Endothelial cell of umbilical vein (primary cell): ENCODE data around the gene SERGEF. TPM values are rescaled to one million over a fixed set of nuclear protein-coding genes. Genes with fewer than 3 reads are reported as not detected.

Source experiments
- BruUV-seq: library from RNA; stranded (reverse); fragments of 400-500 nt; replicated peaks from 2 replicates; lab custom pipeline; 2021; lab: Mats Ljungman, UMichigan
- CTCF ChIA-PET: fragments of 300-600, 350-600 bp; sonication (Branson Sonifier 250); formaldehyde crosslinking; loops from one replicate; lab custom pipeline; 2021; ENCODE audit warnings: antibody characterized with exemption, inconsistent platforms; lab: Charles Lee
- POLR2A ChIA-PET: fragments of 300-600, 350-600 bp; sonication (Branson Sonifier 250); formaldehyde crosslinking; loops from one replicate; lab custom pipeline; 2021; ENCODE audit warnings: antibody characterized with exemption, inconsistent platforms; lab: Charles Lee
- DNase-seq: peaks from one replicate; pipeline ENCODE4 v3.0.0-alpha.2; 2011; ENCODE audit warnings: low read depth, low spot score
- FAIRE-seq: peaks from 2 replicates; lab custom pipeline; 2011; peaks lifted over from hg19 to GRCh38; lab: Jason Lieb, UNC
- H2AFZ ChIP-seq: 2 replicates; pipeline ENCODE4 v1.6.0; 2012; ENCODE audit warnings: low read depth, low read length, control low read depth, inconsistent platforms
- H3K27ac ChIP-seq: 2 replicates; pipeline ENCODE4 v1.5.1; 2011; ENCODE audit warnings: low read depth, mild to moderate bottlenecking, control low read depth, low read length, moderate library complexity; ENCODE audit not compliant: insufficient read depth
- H3K27me3 ChIP-seq, 2 experiments: 2 replicates each; pipeline versions ENCODE4 v1.6.0 to v1.6.1; 2011; ENCODE audit warnings: low read length in 2 of 2, mixed read lengths in 1 of 2; ENCODE audit not compliant: control insufficient read depth in 2 of 2, insufficient read depth in 2 of 2
- H3K36me3 ChIP-seq, 2 experiments: 2 replicates in 1 of 2; 3 replicates in 1 of 2; pipeline ENCODE4 v1.5.1; 2011; ENCODE audit warnings: low read length in 2 of 2, mild to moderate bottlenecking in 1 of 2, moderate library complexity in 1 of 2; ENCODE audit not compliant: control insufficient read depth in 2 of 2, insufficient read depth in 2 of 2; ENCODE audit errors: extremely low read depth in 1 of 2
- H3K4me1 ChIP-seq: 3 replicates; pipeline ENCODE4 v1.5.1; 2011; ENCODE audit warnings: mild to moderate bottlenecking, low read length; ENCODE audit not compliant: control insufficient read depth, insufficient read depth; ENCODE audit errors: extremely low read depth
- H3K4me2 ChIP-seq: 2 replicates; pipeline ENCODE4 v1.6.1; 2011; ENCODE audit warnings: low read length, control low read depth, mixed read lengths; ENCODE audit not compliant: insufficient read depth
- H3K4me3 ChIP-seq, 3 experiments: fragments of 200-600 bp in 1 of 3; sonication (generic), shearing (Covaris generic) in 1 of 3; replicated peaks in 1 of 3; 2 replicates each; pipeline ENCODE4 v1.5.1; 2011 to 2016; ENCODE audit warnings: control low read depth in 3 of 3, low read length in 3 of 3, mild to moderate bottlenecking in 2 of 3, inconsistent platforms in 1 of 3, low read depth in 1 of 3, moderate library complexity in 1 of 3; ENCODE audit not compliant: insufficient read depth in 1 of 3
- H3K79me2 ChIP-seq: 2 replicates; pipeline ENCODE4 v1.6.0; 2012; ENCODE audit warnings: low read length, inconsistent platforms; ENCODE audit not compliant: control insufficient read depth, insufficient read depth
- H3K9ac ChIP-seq: replicated peaks from 2 replicates; pipeline ENCODE3; 2011; ENCODE audit warnings: low read length, control low read depth; ENCODE audit not compliant: insufficient read depth; ENCODE audit errors: extremely low read depth
- H3K9me1 ChIP-seq: replicated peaks from 3 replicates; pipeline ENCODE4 v1.6.0; 2011; ENCODE audit warnings: mild to moderate bottlenecking, low read length; ENCODE audit not compliant: control insufficient read depth, insufficient read depth; ENCODE audit errors: extremely low read depth
- H3K9me3 ChIP-seq: replicated peaks from 2 replicates; pipeline ENCODE4 v1.5.1; 2012; ENCODE audit warnings: low read length, inconsistent platforms; ENCODE audit not compliant: control insufficient read depth, insufficient read depth
- H4K20me1 ChIP-seq: replicated peaks from 2 replicates; pipeline ENCODE3; 2011; ENCODE audit warnings: mild to moderate bottlenecking, low read length; ENCODE audit not compliant: control insufficient read depth, insufficient read depth; ENCODE audit errors: extremely low read depth
- CTCF ChIP-seq, 2 donors: IDR thresholded peaks; 1 replicate in 1 of 2; 2 replicates in 1 of 2; pipeline ENCODE4 v1.5.1; 2011; ENCODE audit warnings: low read length in 2 of 2, mild to moderate bottlenecking in 2 of 2, moderate library complexity in 2 of 2, control low read depth in 1 of 2, inconsistent platforms in 1 of 2, low read depth in 1 of 2; ENCODE audit not compliant: insufficient read depth in 1 of 2; ENCODE audit errors: extremely low read depth in 1 of 2
- EZH2 ChIP-seq: IDR thresholded peaks from 2 replicates; pipeline ENCODE4 v1.6.1; 2012; ENCODE audit warnings: borderline replicate concordance, low read depth, mild to moderate bottlenecking, moderate library complexity, low read length, inconsistent platforms; ENCODE audit not compliant: severe bottlenecking
- FOS ChIP-seq: IDR thresholded peaks from 2 replicates; pipeline ENCODE4 v1.6.1; 2011; ENCODE audit warnings: mild to moderate bottlenecking, low read length, moderate library complexity, borderline replicate concordance; ENCODE audit not compliant: insufficient read depth
- GATA2 ChIP-seq: IDR thresholded peaks from 2 replicates; pipeline ENCODE4 v1.7.0; 2011; ENCODE audit warnings: low read depth, mild to moderate bottlenecking, moderate library complexity, mixed read lengths, low read length; ENCODE audit not compliant: insufficient read length, insufficient read depth
- JUN ChIP-seq: IDR thresholded peaks from 2 replicates; pipeline ENCODE4 v1.6.1; 2011; ENCODE audit warnings: borderline replicate concordance, low read depth; ENCODE audit not compliant: insufficient read length, insufficient read depth
- MYC ChIP-seq: IDR thresholded peaks from one replicate; pipeline ENCODE4 v1.6.1; 2011; ENCODE audit warnings: mild to moderate bottlenecking, low read depth, low read length
- POLR2A ChIP-seq: IDR thresholded peaks from 2 replicates; pipeline ENCODE4 v1.6.1; 2012; ENCODE audit warnings: low read depth, mild to moderate bottlenecking, control low read depth, low read length
- POLR2AphosphoS5 ChIP-seq: IDR thresholded peaks from 2 replicates; pipeline ENCODE4 v1.6.1; 2012; ENCODE audit warnings: low read depth, mild to moderate bottlenecking, control low read depth, low read length, moderate library complexity; ENCODE audit not compliant: insufficient read depth
- dilution Hi-C: fragments of 300-500 bp; cut with MboI; formaldehyde crosslinking; loops from one replicate; pipeline ENCODE4 v1.15.0; 2019; ENCODE audit warnings: low sequenced_read_pairs; ENCODE audit not compliant: extremely low pct_ligation_motif_present
- intact Hi-C: fragments of 100-400 bp; cut with micrococcal nuclease; formaldehyde crosslinking; loops from one replicate; pipeline ENCODE4 v1.10.0; 2022
- polyA plus RNA-seq, 4 experiments: library from polyadenylated mRNA; depleted of rRNA in 3 of 4; stranded (reverse) in 3 of 4; unstranded in 1 of 4; fragments of >200 nt; gene quantifications; 2 replicates each; pipeline versions ENCODE4 v1.2.1 to v1.2.3, GENCODE V29; 2011 to 2012; ENCODE audit warnings: missing spikeins in 1 of 4
- total RNA-seq: library from RNA; stranded (reverse); gene quantifications from 2 replicates; pipeline ENCODE4 v1.2.3, GENCODE V29; 2021
- TF ChIP-seq, protein P1 (sequence below): IDR thresholded peaks from 2 replicates; pipeline ENCODE4 v1.6.1; 2011; ENCODE audit not compliant: insufficient read depth, insufficient read length

The SERGEF gene
- total and polyA plus RNA-seq, 2 donors (not counting 3 experiments of a cell fraction or from before 2014, with no cell fraction given): 8.7 to 16.7 TPM

GRCh38 chr11:17770048-17770652, 242.7 kb downstream of the SERGEF start:
- no TSS peak for BruUV-seq
- TF ChIP-seq MYC (no peak), JUN (no peak), POLR2AphosphoS5 (no peak), FOS (no peak), EZH2 (no peak), POLR2A (no peak), CTCF (IDR thresholded peaks at IDR 0.05; ENCODE audit: extremely low read depth in 1 of 2, insufficient read depth in 1 of 2, low read depth in 1 of 2, low read length in 2 of 2) (no peak), GATA2 (no peak)
- TF ChIP-seq, protein P1, sequence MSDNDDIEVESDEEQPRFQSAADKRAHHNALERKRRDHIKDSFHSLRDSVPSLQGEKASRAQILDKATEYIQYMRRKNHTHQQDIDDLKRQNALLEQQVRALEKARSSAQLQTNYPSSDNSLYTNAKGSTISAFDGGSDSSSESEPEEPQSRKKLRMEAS: no peak
- Histone ChIP-seq H3K4me3 (no peak overlapping the region), H3K9me1 (no peaks in the 10 kb centered on the region), H3K36me3 (no peaks in the 10 kb centered on the region), H3K4me1 (no peaks in the 10 kb centered on the region), H3K27ac (no peak overlapping the region), H3K9ac (no peak overlapping the region), H2AFZ (no peak overlapping the region), H4K20me1 (no peaks in the 10 kb centered on the region), H3K4me2 (no peak overlapping the region), H3K79me2 (no peaks in the 10 kb centered on the region), H3K9me3 (no peaks in the 10 kb centered on the region), H3K27me3 (no peaks in the 10 kb centered on the region)
- intact Hi-C loops: no loop called here
- CTCF ChIA-PET: interaction anchor here (1.2 to 1.4 kb wide), 3 partner anchors 39 to 209 kb away, joined by 4 to 12 read pairs (median 10); no protein-coding TSS in a partner anchor
- DNase-seq: no peak
- dilution Hi-C loops: no loop called here
- FAIRE-seq: no peak
- POLR2A ChIA-PET: no interaction called here
